ENCODE results near the gene ACAP2.

Gene ACAP2

DNA sequence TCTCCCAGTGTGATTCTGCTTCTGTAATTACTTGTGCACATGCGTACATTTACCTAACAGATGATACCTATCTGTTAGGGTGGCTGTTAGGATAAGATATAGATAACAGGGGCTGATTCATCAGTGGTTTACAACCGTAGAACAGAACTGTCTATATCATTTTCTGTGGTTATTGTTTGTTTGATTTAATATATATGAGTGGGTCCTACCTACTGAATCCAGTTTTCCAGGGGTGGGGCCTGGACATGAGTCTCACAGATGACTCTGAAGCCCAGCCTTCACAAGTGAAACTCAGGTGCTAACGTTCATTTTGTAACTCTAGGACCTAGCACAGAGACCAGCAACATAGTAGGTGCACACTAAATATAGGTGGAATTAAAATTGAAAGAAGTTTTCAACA, 10.4 kb upstream of the ACAP2 start:
- DNase-seq (ENCODE audit: low read depth) = no peak
- no peak overlapping the region for H3K4me3 ChIP-seq (ENCODE audit: low read length)
- TF ChIP-seq, protein P1, sequence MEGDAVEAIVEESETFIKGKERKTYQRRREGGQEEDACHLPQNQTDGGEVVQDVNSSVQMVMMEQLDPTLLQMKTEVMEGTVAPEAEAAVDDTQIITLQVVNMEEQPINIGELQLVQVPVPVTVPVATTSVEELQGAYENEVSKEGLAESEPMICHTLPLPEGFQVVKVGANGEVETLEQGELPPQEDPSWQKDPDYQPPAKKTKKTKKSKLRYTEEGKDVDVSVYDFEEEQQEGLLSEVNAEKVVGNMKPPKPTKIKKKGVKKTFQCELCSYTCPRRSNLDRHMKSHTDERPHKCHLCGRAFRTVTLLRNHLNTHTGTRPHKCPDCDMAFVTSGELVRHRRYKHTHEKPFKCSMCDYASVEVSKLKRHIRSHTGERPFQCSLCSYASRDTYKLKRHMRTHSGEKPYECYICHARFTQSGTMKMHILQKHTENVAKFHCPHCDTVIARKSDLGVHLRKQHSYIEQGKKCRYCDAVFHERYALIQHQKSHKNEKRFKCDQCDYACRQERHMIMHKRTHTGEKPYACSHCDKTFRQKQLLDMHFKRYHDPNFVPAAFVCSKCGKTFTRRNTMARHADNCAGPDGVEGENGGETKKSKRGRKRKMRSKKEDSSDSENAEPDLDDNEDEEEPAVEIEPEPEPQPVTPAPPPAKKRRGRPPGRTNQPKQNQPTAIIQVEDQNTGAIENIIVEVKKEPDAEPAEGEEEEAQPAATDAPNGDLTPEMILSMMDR (IDR thresholded peaks at IDR 0.05; ENCODE audit: insufficient read depth, low read depth, low read length, missing control alignments) = no peak

DNA sequence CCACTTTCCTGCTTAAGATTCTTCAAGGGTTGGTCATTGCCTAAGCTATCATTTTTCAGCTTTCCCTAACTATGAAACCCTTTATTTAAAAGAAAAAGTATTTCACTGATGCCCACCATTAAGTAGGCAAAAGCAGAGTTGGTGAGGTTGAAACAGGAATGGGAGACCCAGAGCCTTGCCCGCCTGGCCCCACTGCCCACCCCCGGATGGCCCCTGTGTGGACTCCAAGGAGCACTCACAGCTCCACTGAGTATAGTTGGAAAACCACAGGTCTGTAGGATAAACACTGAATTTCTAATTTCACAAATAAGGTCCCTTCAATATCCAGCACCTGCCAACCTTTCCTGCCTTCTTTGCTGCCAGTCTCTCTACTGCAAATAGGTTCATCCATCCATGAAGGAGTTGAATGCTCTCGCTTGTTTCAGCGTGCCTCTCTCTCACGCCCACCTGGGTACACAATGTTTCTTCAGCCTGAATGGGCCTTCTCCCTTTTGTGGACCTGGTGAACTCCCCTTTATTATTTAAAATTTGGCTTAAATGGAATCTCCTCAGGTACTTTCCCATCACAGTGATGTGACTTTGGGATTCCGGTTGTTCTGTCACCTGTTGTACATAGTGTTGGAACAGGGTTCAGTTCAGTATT, 8.7 kb upstream of the ACAP2 start:
- no peak overlapping the region for H3K4me3 ChIP-seq (ENCODE audit: low read length)
- TF ChIP-seq, protein P1 (IDR thresholded peaks at IDR 0.05; ENCODE audit: insufficient read depth, low read depth, low read length, missing control alignments) = no peak
- DNase-seq (ENCODE audit: low read depth) = no peak

DNA sequence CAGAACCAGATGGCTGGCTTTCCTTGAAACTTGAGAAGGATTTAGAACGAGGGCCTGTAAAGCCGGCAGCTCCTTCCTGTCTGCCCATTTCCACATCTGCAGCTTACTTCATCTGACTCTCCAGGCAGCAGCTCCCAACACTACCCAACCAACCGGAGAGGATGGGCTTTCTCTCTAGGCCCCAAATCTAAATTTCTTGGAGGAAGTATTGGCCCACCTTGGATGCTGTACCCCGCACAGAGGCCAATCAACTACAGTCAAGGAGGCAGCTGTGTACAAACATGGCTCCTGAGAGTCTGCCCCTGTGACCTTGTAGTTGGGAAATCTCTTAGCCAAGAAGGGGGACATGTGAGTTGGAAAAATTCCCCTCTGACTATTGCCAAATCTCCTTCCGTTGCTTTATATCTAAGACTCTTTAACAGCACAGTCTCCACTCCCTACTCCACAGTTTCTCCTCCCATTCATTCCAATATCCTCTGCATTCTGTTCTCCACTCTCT, 8.0 kb upstream of the ACAP2 start:
- no peak overlapping the region for H3K4me3 ChIP-seq (ENCODE audit: low read length)
- TF ChIP-seq, protein P1 (IDR thresholded peaks at IDR 0.05; ENCODE audit: insufficient read depth, low read depth, low read length, missing control alignments) = no peak
- peak; percentile 28 for DNase-seq (ENCODE audit: low read depth)

DNA sequence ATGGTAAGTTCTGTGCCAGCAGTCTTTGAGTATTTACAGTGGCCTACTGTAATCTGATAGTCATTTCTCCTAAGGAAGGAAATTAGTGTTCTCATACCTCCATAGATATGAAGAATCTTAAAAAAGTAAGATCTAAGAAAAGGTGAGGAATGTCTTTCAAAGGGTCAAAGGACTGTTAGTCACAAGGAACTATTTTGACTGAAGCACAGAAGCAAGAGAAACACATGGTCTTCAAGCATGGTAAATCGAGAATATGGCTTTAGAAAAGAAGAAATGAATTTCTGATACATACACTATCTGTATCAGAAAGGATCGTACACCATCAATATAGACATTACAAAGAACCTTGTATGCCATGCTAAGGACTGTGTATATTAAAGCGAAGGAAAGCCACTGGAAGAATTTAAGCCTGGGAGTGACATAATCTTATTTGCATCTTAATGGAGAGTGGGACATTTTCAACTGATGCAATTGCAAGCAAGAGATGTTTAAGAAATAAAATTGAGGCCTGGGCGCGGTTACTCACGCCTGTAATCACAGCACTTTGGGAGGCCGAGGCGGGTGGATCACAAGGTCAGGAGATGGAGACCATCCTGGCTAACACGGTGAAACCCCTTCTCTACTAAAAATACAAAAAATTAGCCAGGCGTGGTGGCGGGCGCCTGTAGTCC, 5.5 kb upstream of the ACAP2 start:
- no peak for DNase-seq (ENCODE audit: low read depth)
- TF ChIP-seq, protein P1 (IDR thresholded peaks at IDR 0.05; ENCODE audit: insufficient read depth, low read depth, low read length, missing control alignments) = no peak

DNA sequence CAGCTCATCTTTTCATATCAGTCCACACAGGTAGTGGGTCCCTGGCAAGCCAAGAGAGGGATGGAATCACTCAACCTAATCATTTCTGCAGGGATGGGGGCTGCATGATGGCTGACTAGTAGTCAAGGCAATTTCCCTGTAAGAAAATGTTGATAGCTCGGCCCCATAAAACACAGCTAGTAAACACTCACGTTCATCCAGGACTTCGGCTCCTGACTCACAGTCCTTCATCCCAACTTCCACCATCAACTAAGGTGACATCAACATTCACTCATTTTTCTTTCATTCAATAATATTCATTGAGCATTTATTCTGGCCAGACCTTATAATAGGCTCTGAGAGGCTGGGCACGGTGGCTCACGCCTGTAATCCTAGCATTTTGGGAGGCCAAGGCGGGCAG, 4.4 kb upstream of the ACAP2 start:
- no peak for DNase-seq (ENCODE audit: low read depth)
- H3K4me3 ChIP-seq (ENCODE audit: low read length) = no peak overlapping the region
- TF ChIP-seq, protein P1 (IDR thresholded peaks at IDR 0.05; ENCODE audit: insufficient read depth, low read depth, low read length, missing control alignments) = no peak

More for the DNA sequence above, 5.5 kb upstream of the ACAP2 start:
- H3K4me3 ChIP-seq (ENCODE audit: low read length) = no peak overlapping the region

DNA sequence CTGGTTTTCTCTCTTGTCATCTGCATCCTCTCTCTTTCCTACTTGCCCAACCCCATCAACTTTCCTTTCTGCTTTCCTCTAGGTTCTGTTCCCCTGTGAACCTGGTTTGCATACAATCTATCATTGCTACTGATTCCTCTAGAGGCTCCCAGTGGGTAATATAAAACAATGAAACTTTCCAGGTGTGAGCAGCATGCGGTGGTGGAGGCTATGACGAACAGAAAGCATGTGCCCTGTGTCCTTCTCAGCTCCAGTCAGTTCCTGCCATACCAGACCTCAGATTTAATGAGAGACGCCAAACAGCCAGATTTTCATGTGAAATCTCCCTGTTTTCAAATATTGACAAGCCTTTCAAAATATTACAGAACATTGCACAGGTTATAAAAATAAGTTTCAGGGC, 3.5 kb upstream of the ACAP2 start:
- TF ChIP-seq, protein P1 (IDR thresholded peaks at IDR 0.05; ENCODE audit: insufficient read depth, low read depth, low read length, missing control alignments) = no peak
- no peak overlapping the region for H3K4me3 ChIP-seq (ENCODE audit: low read length)
- no peak for DNase-seq (ENCODE audit: low read depth)

Data from epithelial cell of esophagus (primary cell).